Measurements from ENCODE around the gene RGS21.
A peak's percentile ranks its signal among the peaks of the same experiment; 100 is the strongest.
"Not testable (repeated sequence)": the region's sequence is repeated elsewhere in the genome, so short reads cannot be mapped to it uniquely, and the experiment has no call there.

The RGS21 gene

GRCh38 chr1:192284927-192285326 is 31.9 kb upstream of the RGS21 start:
- no peak for DNase-seq (ENCODE audit: low read depth)
- H3K4me3 ChIP-seq (ENCODE audit: control insufficient read depth, low read depth, low read length): no peak overlapping the region
- TF ChIP-seq CTCF (conservative IDR thresholded peaks at IDR 0.05; ENCODE audit: control insufficient read depth, insufficient read depth, low read depth, low read length): no peak

GRCh38 chr1:192303029-192303428 is 13.8 kb upstream of the RGS21 start:
- no peak for DNase-seq (ENCODE audit: low read depth)
- no peak for TF ChIP-seq CTCF (conservative IDR thresholded peaks at IDR 0.05; ENCODE audit: control insufficient read depth, insufficient read depth, low read depth, low read length)
- no peak overlapping the region for H3K4me3 ChIP-seq (ENCODE audit: control insufficient read depth, low read depth, low read length)

GRCh38 chr1:192308314-192308713 is 8.5 kb upstream of the RGS21 start:
- H3K4me3 ChIP-seq (ENCODE audit: control insufficient read depth, low read depth, low read length); DNase-seq (ENCODE audit: low read depth): not testable (repeated sequence)

- DNase-seq (ENCODE audit: low read depth): peak; percentile 51
- H3K4me3 ChIP-seq (ENCODE audit: control insufficient read depth, low read depth, low read length): no peak overlapping the region
- TF ChIP-seq CTCF (conservative IDR thresholded peaks at IDR 0.05; ENCODE audit: control insufficient read depth, insufficient read depth, low read depth, low read length): peak; percentile 57
These were observed 5.5 kb upstream of the RGS21 start for GRCh38 chr1:192311281-192311680.

- no peak for TF ChIP-seq CTCF (conservative IDR thresholded peaks at IDR 0.05; ENCODE audit: control insufficient read depth, insufficient read depth, low read depth, low read length)
- no peak overlapping the region for H3K4me3 ChIP-seq (ENCODE audit: control insufficient read depth, low read depth, low read length)
- DNase-seq (ENCODE audit: low read depth): no peak
These were observed 11.2 kb downstream of the RGS21 start for GRCh38 chr1:192327997-192328396.

GRCh38 chr1:192342842-192343241 is 26.1 kb downstream of the RGS21 start:
- H3K4me3 ChIP-seq (ENCODE audit: control insufficient read depth, low read depth, low read length): no peak overlapping the region
- DNase-seq (ENCODE audit: low read depth): no peak
- no peak for TF ChIP-seq CTCF (conservative IDR thresholded peaks at IDR 0.05; ENCODE audit: control insufficient read depth, insufficient read depth, low read depth, low read length)

GRCh38 chr1:192343344-192343743 is 26.6 kb downstream of the RGS21 start:
- DNase-seq (ENCODE audit: low read depth): no peak
- no peak overlapping the region for H3K4me3 ChIP-seq (ENCODE audit: control insufficient read depth, low read depth, low read length)
- no peak for TF ChIP-seq CTCF (conservative IDR thresholded peaks at IDR 0.05; ENCODE audit: control insufficient read depth, insufficient read depth, low read depth, low read length)
